HS-27A (cell line): ENCODE measurements around the gene SQSTM1.
"Not testable (repeated sequence)": the region's sequence is repeated elsewhere in the genome, so short reads cannot be mapped to it uniquely, and the experiment has no call there.

Experiments used
- DNase-seq: peaks from one replicate; pipeline ENCODE4 v3.0.0-alpha.2; 2012; ENCODE audit warnings: low read depth, missing footprints

The SQSTM1 gene

GRCh38 chr5:179820483-179821297 lies at the start of gene SQSTM1:
TSS of gene SQSTM1 (plus strand) at chr5:179820905. CDS start at chr5:179820937, 32 bp downstream.
- no peak for DNase-seq

GRCh38 chr5:179771311-179771895 lies 49.3 kb upstream of the SQSTM1 start:
- no peak for DNase-seq

- DNase-seq, result no peak
Measured at GRCh38 chr5:179772351-179772750, 48.4 kb upstream of the SQSTM1 start.

- no peak for DNase-seq
Measured at GRCh38 chr5:179773686-179774040, 47.0 kb upstream of the SQSTM1 start.

GRCh38 chr5:179774442-179774841 lies 46.3 kb upstream of the SQSTM1 start:
- no peak for DNase-seq

- no peak for DNase-seq
Measured at GRCh38 chr5:179776411-179776938, 44.2 kb upstream of the SQSTM1 start.

- DNase-seq, result no peak
Measured at GRCh38 chr5:179777456-179777855, 43.2 kb upstream of the SQSTM1 start.

GRCh38 chr5:179777909-179778308 lies 42.8 kb upstream of the SQSTM1 start:
- no peak for DNase-seq

GRCh38 chr5:179778591-179778990 lies 42.1 kb upstream of the SQSTM1 start:
- no peak for DNase-seq

- DNase-seq, result no peak
Measured at GRCh38 chr5:179779826-179780225, 40.9 kb upstream of the SQSTM1 start.

- no peak for DNase-seq
Measured at GRCh38 chr5:179780362-179780761, 40.3 kb upstream of the SQSTM1 start.

- no peak for DNase-seq
Measured at GRCh38 chr5:179781846-179782245, 38.9 kb upstream of the SQSTM1 start.

- no peak for DNase-seq
Measured at GRCh38 chr5:179783128-179783527, 37.6 kb upstream of the SQSTM1 start.

- DNase-seq, result no peak
Measured at GRCh38 chr5:179786861-179787260, 33.8 kb upstream of the SQSTM1 start.

- DNase-seq, result no peak
Measured at GRCh38 chr5:179788193-179788854, 32.4 kb upstream of the SQSTM1 start.

- not testable (repeated sequence) for DNase-seq
Measured at GRCh38 chr5:179789278-179789677, 31.4 kb upstream of the SQSTM1 start.

- no peak for DNase-seq
Measured at GRCh38 chr5:179791881-179792611, 28.7 kb upstream of the SQSTM1 start.

- DNase-seq, result no peak
Measured at GRCh38 chr5:179792612-179793467, 27.9 kb upstream of the SQSTM1 start.

- DNase-seq, result no peak
Measured at GRCh38 chr5:179793468-179794139, 27.1 kb upstream of the SQSTM1 start, which contains the start of gene LTC4S. TSS of gene LTC4S (plus strand) at chr5:179793986. CDS start at chr5:179794081, 95 bp downstream.

- DNase-seq, result no peak
Measured at GRCh38 chr5:179794171-179794570, 26.5 kb upstream of the SQSTM1 start.

GRCh38 chr5:179794575-179794974 lies 26.1 kb upstream of the SQSTM1 start:
- DNase-seq, result no peak
